Measurements from ENCODE around the gene ADAMTS20. TPM values are rescaled to one million over a fixed set of nuclear protein-coding genes. Genes with fewer than 3 reads are reported as not detected.
A peak's percentile ranks its signal among the peaks of the same experiment; 100 is the strongest.

ADAMTS20 gene
- total and polyA plus RNA-seq, 10 of the 15 experiments (the other 5 are each of a cell fraction or from before 2014, with no cell fraction given): 0.33 TPM; not detected in 9

GRCh38 chr12:43337571-43338444, 214.2 kb downstream of the ADAMTS20 start (continued):
- no peak for TF ChIP-seq CHD2 (IDR thresholded peaks at IDR 0.05; ENCODE audit: borderline replicate concordance, low read depth, low read length)
- no peak for TF ChIP-seq HDAC2 (IDR thresholded peaks at IDR 0.05)
- TF ChIP-seq RFX5 (IDR thresholded peaks at IDR 0.05; ENCODE audit: low read depth, low read length): no peak
- TF ChIP-seq NFIC (IDR thresholded peaks at IDR 0.05; ENCODE audit: low read depth, low read length): 0 out of 2 replicates have a peak, but pooled peaks have one; percentile 17
- TF ChIP-seq ZNF622 (IDR thresholded peaks at IDR 0.05): no peak
- no peak for TF ChIP-seq TAF1 (IDR thresholded peaks at IDR 0.05; ENCODE audit: borderline replicate concordance, low read depth, low read length)
- TF ChIP-seq CREM (IDR thresholded peaks at IDR 0.05; ENCODE audit: low read depth): no peak
- TF ChIP-seq RAD21 (IDR thresholded peaks at IDR 0.05; ENCODE audit: insufficient read depth, low read depth, low read length): no peak
- no peak for TF ChIP-seq CBX5 (IDR thresholded peaks at IDR 0.05; ENCODE audit: low read depth)
- no peak for TF ChIP-seq PBX3 (IDR thresholded peaks at IDR 0.05; ENCODE audit: insufficient replicate concordance, low read depth, low read length)
- no peak for TF ChIP-seq NFYB (IDR thresholded peaks at IDR 0.05; ENCODE audit: insufficient read depth, low read depth, low read length)
- TF ChIP-seq LARP7 (IDR thresholded peaks at IDR 0.05): no peak
- no peak for TF ChIP-seq REST (IDR thresholded peaks at IDR 0.05; ENCODE audit: low read depth, low read length)
- no peak for TF ChIP-seq NBN (IDR thresholded peaks at IDR 0.05)
- no peak for TF ChIP-seq SMAD1 (IDR thresholded peaks at IDR 0.05; ENCODE audit: low read depth, partially characterized antibody)
- peak; percentile 82 to 85; a peak in 2 of 4 replicates for TF ChIP-seq IKZF2 (IDR thresholded peaks at IDR 0.05)
- TF ChIP-seq STAT3 (IDR thresholded peaks at IDR 0.05; ENCODE audit: low read depth, low read length): no peak
- TF ChIP-seq POLR2AphosphoS2 (IDR thresholded peaks at IDR 0.05; ENCODE audit: low read depth, low read length): no peak
- no peak for TF ChIP-seq ZBTB11 (CRISPR knock-in tag; IDR thresholded peaks at IDR 0.05)
- no peak for TF ChIP-seq E2F4 (IDR thresholded peaks at IDR 0.05; ENCODE audit: low read depth, low read length)

Measured in GM12878 (cell line).